Inflammatory macrophage (primary cell): ENCODE data around the gene ADGRL4.
"Not testable (repeated sequence)": the region's sequence is repeated elsewhere in the genome, so short reads cannot be mapped to it uniquely, and the experiment has no call there.

Experiments used
- DNase-seq, 2 donors: peaks; one replicate each; pipeline ENCODE4 v3.0.0-alpha.2; 2020 to 2022
- total RNA-seq, 18 experiments: gene quantifications; one replicate each; lab custom pipeline; 2026; ENCODE audit warnings: mixed read lengths in 6 of 18, inconsistent platforms in 2 of 18; lab: John Stamatoyannopoulos, UW

Gene ADGRL4
- total RNA-seq = 0 to 0.12 (median 0) reads per million in 18 experiments

DNA sequence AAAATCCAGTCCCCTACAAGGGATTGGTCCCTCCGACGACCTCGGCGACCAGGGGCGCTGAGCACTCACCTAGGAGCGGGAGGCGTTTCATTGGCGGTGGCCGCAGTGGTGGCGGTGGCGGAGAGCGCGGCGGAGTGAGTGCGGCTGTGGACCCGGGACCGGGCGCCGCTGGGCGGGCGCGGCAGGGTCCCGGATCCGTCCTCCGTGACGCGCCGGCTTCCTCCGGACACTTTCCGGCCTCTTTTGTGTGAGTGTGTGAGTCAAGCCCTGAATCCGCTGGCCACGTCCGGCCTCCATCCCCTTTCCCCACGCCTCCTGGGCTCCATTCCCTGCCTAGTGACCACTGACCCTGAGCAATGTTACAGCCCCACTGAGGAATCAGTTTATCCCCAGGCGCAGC is at the start of gene ADGRL4:
TSS of gene ADGRL4 (minus strand) at position 167 of the 400 bp plus-strand sequence. CDS start at position 91, 76 bp downstream.
- no peak for DNase-seq

- DNase-seq = no peak
Observed at GRCh38 chr1:79055856-79056255, 49.3 kb upstream of the ADGRL4 start.

- peak in 1 of 2 donors; percentile 41 for DNase-seq
Observed at GRCh38 chr1:79052829-79053449, 46.4 kb upstream of the ADGRL4 start.

DNA sequence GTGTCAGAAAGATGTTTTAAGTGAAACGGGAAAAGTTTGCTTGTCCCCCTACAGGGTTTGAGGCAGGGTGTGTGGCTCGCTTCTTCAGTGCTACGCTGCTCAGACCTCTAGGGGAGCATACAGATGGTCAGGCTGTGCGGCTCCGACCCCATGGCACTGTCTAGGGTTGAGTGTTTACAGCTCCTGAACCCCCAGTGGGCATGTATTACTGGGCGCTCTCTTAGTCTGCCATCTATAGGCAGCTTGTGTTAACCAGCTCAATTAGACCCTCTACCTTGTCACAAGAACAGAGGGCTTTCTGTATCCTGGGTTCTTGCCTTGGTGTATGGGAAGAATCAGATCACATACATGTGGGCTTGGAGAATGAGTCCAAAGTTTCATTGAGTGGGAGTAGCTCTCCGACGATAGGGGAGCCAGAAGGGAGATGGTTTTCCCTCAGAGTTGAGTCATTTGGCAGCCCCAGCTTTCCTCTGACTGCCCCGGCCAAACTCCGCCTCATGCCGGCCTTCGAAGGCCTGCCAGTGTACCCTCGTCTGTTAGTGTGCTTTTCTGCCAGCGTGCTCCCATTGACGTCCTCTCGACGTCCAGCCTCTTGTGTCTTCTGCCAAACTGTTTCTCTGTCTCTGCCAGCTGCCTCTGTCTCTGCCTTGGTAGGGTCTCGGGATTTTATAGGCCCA is 38.6 kb upstream of the ADGRL4 start:
- DNase-seq = no peak

DNA sequence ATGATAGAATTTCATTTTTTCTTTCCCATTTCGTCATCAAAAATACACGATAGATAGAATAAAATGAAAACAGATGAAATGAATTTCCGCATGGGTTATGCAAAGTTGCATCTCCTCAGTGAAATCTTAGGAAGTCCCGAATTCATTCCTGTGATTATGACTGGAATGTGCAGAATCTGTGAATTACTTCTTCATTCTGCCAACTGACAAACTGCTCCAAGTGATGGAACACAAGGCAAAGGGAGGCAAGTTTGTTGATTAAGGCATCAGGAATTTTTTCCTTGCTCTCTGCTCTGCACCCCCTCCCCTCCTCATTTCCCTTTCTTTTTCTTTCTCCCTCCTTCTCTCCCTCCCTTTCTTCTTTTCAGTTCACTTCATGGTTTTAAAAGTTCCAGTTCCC is 37.0 kb upstream of the ADGRL4 start:
- no peak for DNase-seq

GRCh38 chr1:79042539-79042938 is 36.0 kb upstream of the ADGRL4 start:
- DNase-seq = no peak

- DNase-seq = peak; percentile 31 to 62
Observed at GRCh38 chr1:79042117-79042516, 35.6 kb upstream of the ADGRL4 start.

- DNase-seq = no peak
Observed at GRCh38 chr1:79041666-79042065, 35.1 kb upstream of the ADGRL4 start.

GRCh38 chr1:79040424-79041082 is 34.0 kb upstream of the ADGRL4 start:
- peak in 1 of 2 donors; percentile 23 for DNase-seq

DNA sequence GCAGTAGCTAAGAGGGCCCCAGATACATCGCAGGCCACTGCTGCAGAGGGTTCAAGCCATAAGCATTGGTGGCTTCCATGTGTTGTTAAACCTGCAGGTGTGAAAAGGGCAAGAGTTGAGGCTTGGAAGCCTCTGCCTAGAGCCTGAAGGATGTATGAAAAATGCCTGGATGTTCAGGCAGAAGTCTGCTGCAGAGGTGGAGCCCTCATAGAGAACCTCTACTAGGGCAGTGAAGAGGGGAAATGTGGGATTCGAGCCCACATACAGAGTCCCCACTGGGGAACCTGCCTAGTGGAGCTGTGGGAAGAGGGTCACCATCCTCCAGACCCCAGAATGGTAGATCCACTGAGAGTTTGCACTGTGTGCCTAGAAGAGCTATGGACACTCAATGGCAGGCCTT is 30.6 kb upstream of the ADGRL4 start:
- DNase-seq = no peak

GRCh38 chr1:79012500-79012899 is 6.0 kb upstream of the ADGRL4 start:
- no peak for DNase-seq

DNA sequence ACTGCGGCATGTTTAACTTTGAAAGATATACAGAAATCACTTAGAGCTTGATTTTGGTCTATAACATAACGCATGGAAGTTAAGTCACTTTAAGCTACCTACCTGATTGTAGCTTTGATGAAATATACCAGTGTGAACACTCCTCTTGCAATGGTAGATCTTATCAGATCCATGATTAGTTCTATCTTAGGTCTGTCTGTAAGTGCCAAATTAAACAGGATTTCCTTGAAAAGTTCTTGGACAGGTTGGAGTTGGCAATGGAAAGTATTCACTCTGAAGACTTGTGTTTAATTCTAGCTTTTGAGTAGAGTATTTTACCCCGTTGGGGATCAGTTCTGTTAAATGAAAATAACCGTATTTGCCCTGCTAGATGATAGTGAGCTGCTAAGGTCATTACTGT is 4.1 kb upstream of the ADGRL4 start:
- no peak for DNase-seq

GRCh38 chr1:79005945-79006344 is 585 bp downstream of the ADGRL4 start:
- no peak for DNase-seq

DNA sequence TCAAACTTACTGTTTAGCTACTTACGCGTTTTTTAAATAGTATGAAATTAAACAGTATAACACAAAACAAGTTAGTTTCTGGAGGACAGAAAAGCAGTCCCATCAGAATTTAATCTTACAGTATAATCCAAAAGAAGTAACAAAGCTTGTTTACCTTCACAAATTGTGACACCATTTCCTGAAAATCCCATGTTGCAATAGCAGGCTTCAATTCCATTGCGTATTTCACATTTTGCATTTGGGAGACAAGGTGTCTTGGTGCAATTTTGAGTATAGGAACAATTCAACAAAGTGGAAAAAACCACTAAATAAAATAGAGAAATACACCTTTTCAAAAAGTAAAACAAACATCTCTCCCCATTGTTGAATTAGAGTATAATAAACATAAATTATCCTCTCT is 1.6 kb downstream of the ADGRL4 start:
- no peak for DNase-seq

GRCh38 chr1:78996791-78997190 is 9.7 kb downstream of the ADGRL4 start:
- DNase-seq = no peak

DNA sequence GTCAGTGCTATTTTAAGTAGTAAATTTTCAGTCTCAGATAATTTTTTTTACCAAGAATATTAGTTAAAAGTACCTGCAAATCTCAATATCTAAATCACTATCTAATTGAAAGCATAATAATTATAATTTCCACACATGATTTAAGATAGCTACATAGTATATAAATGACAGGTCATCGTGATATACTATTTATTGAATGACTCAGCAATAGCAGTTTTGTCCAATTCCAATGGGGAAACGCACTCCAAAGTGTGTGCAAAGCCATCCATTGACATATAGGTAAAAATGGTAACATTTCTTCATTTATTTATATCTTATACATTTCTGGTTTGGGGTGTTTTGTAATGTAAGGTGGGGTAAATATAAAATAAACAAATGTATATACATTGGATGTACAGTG is 19.5 kb downstream of the ADGRL4 start:
- DNase-seq = no peak

GRCh38 chr1:78980511-78980910 is 26.0 kb downstream of the ADGRL4 start:
- DNase-seq = no peak

DNA sequence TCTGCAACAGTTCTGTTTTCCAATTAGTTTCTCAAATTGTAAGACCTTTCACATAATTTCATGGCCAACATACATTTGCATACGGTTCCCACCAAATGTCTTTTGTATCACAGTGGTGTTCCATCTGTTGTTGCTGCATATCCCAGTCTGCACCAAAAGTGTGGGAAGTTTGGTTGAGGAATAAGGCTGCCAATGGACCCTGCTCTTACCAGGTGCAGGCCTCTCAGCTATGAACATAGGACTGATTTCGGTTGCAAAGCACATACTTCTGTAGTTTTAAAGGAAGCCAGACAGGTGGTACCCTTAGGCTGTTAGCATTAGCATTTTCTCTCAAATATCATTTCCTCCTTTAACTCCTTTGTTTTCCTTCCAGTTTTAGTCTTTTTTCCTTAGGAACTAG is 33.8 kb downstream of the ADGRL4 start:
- DNase-seq = no peak

DNA sequence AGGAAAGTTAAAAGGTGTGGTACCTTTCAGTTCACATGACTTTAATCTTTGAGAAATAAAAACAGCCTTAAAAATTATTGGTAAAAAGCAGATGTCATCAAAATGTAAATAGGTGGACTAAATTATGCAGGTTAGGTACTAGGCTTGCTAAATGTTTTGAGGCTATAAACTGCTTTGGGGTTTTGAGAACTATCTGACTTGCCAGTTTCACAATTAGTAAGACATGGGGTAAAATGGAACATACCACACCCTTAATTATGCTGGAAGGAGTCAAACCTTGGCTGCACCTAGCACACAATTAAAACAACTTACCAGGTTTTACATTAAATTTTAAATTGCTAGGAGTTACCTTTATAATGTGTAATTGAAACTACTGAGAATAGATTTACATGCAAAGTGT is 39.4 kb downstream of the ADGRL4 start:
- DNase-seq = not testable (repeated sequence)

DNA sequence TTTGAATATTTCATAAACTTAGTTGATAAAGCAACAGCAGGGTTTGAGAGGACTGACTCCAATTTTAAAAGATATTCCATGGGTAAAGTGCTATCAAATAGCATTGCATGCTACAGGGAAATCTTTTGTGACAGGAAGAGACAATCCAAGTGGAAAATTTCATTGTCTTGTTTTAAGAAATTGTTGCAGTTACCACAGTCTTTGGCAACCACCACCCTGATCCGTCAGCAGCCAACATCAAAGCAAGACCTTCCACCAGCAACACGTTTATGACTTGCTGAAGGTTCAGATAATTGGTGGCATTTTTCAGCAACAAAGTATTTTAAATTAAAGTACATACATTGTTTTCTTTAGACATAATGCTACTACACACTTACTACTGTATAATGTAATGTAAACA is 47.8 kb downstream of the ADGRL4 start:
- no peak for DNase-seq

- no peak for DNase-seq
Observed at GRCh38 chr1:78950826-78951225, 55.7 kb downstream of the ADGRL4 start.

DNA sequence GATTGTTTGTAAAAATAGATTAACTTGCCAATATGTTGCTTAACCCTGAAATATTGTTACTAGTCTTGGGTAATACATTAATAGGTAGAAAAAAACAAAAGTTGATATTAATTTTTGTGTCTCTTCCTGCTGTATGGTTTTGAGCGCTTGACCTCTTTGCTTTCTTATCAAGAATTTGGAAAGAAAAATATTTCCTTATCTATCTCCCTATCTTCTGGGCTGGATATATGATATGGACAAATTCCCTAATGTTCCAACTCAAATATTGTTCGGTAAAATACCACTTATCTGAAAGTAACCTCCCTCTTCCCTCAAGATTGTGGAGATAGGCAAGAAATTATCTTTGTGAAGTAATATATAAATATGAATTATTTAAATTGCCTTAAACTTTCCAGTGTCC is 57.3 kb downstream of the ADGRL4 start:
- DNase-seq = no peak

DNA sequence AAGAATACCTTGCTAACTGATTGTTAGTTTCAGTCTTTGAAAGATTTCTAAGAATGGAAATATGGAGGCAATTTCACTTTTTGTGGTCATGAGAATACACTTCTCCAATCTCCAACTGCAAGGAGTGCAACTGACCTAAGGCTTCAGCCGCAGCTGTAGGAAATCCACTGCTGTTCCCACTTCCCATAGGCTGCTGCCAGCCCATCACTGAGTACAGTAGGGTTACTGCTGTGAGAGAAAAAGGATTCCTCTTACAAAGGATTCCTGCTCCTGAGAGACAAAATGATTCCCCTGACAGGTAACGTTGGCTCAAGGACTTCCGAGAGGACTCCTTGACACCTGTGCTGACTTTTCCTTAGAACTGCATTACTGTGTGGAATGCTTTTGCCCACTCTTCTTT is 87.4 kb downstream of the ADGRL4 start:
- DNase-seq = peak in 1 of 2 donors; percentile 1

- DNase-seq = no peak
Observed at GRCh38 chr1:78918157-78918556, 88.4 kb downstream of the ADGRL4 start.
